Stimulated activated CD8-positive, alpha-beta memory T cell treated with anti-CD3 and anti-CD28 coated beads, Interleukin-15, amount 100 ng/mL, for 48 hours (primary cell): ENCODE results near the gene RAP1GAP.
A peak's percentile ranks its signal among the peaks of the same experiment; 100 is the strongest.

ENCODE experiments used
- DNase-seq, 2 donors: peaks; one replicate each; pipeline ENCODE4 v3.0.0-alpha.2; 2020; ENCODE audit warnings: low read depth in 2 of 2

Gene RAP1GAP

GRCh38 chr1:21625390-21626190, 43.6 kb downstream of the RAP1GAP start:
- DNase-seq = no peak

GRCh38 chr1:21624571-21625389, 44.4 kb downstream of the RAP1GAP start:
- DNase-seq = no peak

GRCh38 chr1:21623410-21623961, 45.7 kb downstream of the RAP1GAP start:
- DNase-seq = no peak

GRCh38 chr1:21622466-21623315, 46.5 kb downstream of the RAP1GAP start:
- peak; percentile 30 to 31 for DNase-seq

GRCh38 chr1:21621761-21622436, 47.3 kb downstream of the RAP1GAP start:
- DNase-seq = no peak

- DNase-seq = no peak
These were observed 48.1 kb downstream of the RAP1GAP start for GRCh38 chr1:21621051-21621450.

GRCh38 chr1:21620496-21620895, 48.7 kb downstream of the RAP1GAP start:
- no peak for DNase-seq

- DNase-seq = no peak
These were observed 49.1 kb downstream of the RAP1GAP start for GRCh38 chr1:21620011-21620410.

GRCh38 chr1:21619375-21619947, 49.7 kb downstream of the RAP1GAP start:
- DNase-seq = no peak

- no peak for DNase-seq
These were observed 50.4 kb downstream of the RAP1GAP start for GRCh38 chr1:21618561-21619374.

- no peak for DNase-seq
These were observed 51.1 kb downstream of the RAP1GAP start for GRCh38 chr1:21618059-21618458.

- DNase-seq = no peak
These were observed 51.9 kb downstream of the RAP1GAP start for GRCh38 chr1:21617126-21617738.

- DNase-seq = no peak
These were observed 52.8 kb downstream of the RAP1GAP start for GRCh38 chr1:21616372-21616771.

GRCh38 chr1:21614419-21615115, 54.6 kb downstream of the RAP1GAP start:
- DNase-seq = no peak

- no peak for DNase-seq
These were observed 55.9 kb downstream of the RAP1GAP start for GRCh38 chr1:21613072-21613867.

- no peak for DNase-seq
These were observed 57.1 kb downstream of the RAP1GAP start for GRCh38 chr1:21612057-21612456.

GRCh38 chr1:21610989-21611785, 58.0 kb downstream of the RAP1GAP start:
- DNase-seq = no peak
